ENCODE measurements around the gene ASPSCR1.

- TF ChIP-seq RAD21 (CRISPR knock-in tag; IDR thresholded peaks at IDR 0.05) (no peak), TAF1 (CRISPR knock-in tag; IDR thresholded peaks at IDR 0.05) (no peak), UBTF (CRISPR knock-in tag; IDR thresholded peaks at IDR 0.05) (no peak), ZFP37 (CRISPR knock-in tag; IDR thresholded peaks at IDR 0.05; ENCODE audit: borderline replicate concordance) (no peak), E2F5 (CRISPR knock-in tag; conservative IDR thresholded peaks at IDR 0.05) (no peak), PREB (CRISPR knock-in tag; IDR thresholded peaks at IDR 0.05) (no peak), KLF16 (CRISPR knock-in tag; IDR thresholded peaks at IDR 0.05) (no peak), CTCF (CRISPR knock-in tag; IDR thresholded peaks at IDR 0.05) (no peak), ELF4 (CRISPR knock-in tag; IDR thresholded peaks at IDR 0.05; ENCODE audit: borderline replicate concordance) (no peak), ZNF124 (CRISPR knock-in tag; IDR thresholded peaks at IDR 0.05) (no peak), REST (IDR thresholded peaks at IDR 0.05; ENCODE audit: borderline replicate concordance in 1 of 2, low read depth in 1 of 2, low read length in 2 of 2) (no peak), ZC3H4 (CRISPR knock-in tag; IDR thresholded peaks at IDR 0.05; ENCODE audit: borderline replicate concordance) (no peak), CC2D1A (CRISPR knock-in tag; IDR thresholded peaks at IDR 0.05) (no peak)
Observed at GRCh38 chr17:82035956-82036633, 58.7 kb downstream of the ASPSCR1 start.
